ENCODE data around the gene SST.

SST gene

DNA sequence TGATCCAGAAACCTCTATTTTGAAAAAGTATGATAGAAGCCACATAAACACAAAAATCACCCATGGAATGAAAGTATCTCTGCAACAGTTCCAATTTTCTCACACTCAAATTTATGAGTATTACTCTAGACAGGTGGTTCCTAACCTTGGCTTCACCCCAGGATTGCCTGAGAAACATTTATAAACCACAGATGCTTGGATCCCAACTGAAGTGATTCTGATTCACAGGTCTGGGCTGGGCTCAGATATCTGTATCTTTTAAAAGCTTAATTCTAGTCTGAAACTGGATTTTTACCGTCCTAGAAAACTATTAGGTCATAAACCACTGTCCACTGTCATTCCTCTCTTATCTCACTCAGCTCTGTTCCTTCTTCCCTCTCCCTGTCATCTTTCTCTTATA, 7.4 kb upstream of the SST start:
- no peak overlapping the region for H3K4me3 ChIP-seq (ENCODE audit: low read depth, low read length)
- DNase-seq (ENCODE audit: low read depth): no peak
- no peak for TF ChIP-seq CTCF (IDR thresholded peaks at IDR 0.05; ENCODE audit: control insufficient read depth, extremely low read depth, insufficient read depth)

DNA sequence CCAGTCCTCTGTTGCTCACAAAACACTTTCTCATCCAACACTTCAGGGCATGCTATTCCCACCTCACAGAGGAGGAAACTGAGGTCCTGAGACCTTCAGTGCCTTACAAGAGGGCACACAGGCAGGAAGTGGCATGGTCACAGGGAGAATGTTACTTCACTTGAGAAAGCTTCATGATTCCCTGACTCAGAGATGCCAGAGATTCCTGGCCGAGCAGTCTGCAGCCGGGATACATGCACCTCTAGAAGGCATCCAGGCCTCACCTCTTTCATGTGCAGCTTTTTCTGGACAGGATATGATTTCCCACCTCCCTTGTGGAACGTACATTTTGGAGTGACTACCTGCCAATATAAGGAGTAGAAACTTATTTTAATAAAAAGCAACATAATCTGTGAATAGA, 2.8 kb upstream of the SST start:
- TF ChIP-seq CTCF (IDR thresholded peaks at IDR 0.05; ENCODE audit: control insufficient read depth, extremely low read depth, insufficient read depth): no peak
- no peak for DNase-seq (ENCODE audit: low read depth)
- H3K4me3 ChIP-seq (ENCODE audit: low read depth, low read length): no peak overlapping the region

DNA sequence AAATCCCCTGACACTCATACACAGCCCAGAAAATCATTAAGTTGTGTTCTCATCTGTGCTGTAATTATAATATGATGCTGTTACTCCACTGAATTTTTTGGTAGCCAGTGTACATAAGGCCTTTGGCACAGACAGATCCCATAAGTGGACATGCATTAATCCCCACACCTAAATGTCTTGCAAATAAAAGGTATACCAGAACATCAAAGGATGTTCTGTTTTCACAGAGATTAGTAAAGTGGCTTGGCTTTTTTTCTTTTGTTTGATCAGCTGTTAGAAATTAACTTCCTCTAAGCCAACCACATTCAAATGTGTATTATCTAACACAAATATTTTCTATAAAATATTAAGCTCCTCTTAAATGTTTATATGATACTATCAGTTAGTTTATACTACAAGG, 2.7 kb downstream of the SST start:
- TF ChIP-seq CTCF (IDR thresholded peaks at IDR 0.05; ENCODE audit: control insufficient read depth, extremely low read depth, insufficient read depth): no peak
- no peak overlapping the region for H3K4me3 ChIP-seq (ENCODE audit: low read depth, low read length)
- DNase-seq (ENCODE audit: low read depth): peak; percentile 17

GRCh38 chr3:187665764-187666402, 4.3 kb downstream of the SST start:
- H3K4me3 ChIP-seq (ENCODE audit: low read depth, low read length): no peak overlapping the region
- no peak for TF ChIP-seq CTCF (IDR thresholded peaks at IDR 0.05; ENCODE audit: control insufficient read depth, extremely low read depth, insufficient read depth)
- DNase-seq (ENCODE audit: low read depth): no peak

DNA sequence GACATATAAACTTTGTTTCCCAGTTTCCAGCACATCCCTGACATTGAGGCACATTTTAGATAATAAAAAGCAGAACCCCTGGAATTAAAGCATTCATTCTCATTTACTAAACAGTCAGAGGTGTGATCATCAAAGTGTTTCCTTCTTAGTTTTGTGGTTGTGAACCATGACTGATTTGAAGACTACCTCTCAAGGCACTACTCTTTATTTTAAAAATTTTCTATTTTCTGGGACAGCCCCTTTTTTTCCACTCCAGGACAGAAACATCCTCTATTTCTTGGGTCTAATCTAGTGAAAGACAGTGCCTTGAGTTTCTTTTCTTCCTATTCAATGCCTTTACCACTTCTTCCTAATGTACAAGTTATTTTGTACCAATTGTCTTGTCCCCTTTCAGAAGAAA, 5.2 kb downstream of the SST start:
- H3K4me3 ChIP-seq (ENCODE audit: low read depth, low read length): no peak overlapping the region
- TF ChIP-seq CTCF (IDR thresholded peaks at IDR 0.05; ENCODE audit: control insufficient read depth, extremely low read depth, insufficient read depth): no peak

GRCh38 chr3:187662848-187663409, 7.3 kb downstream of the SST start:
- no peak for DNase-seq (ENCODE audit: low read depth)
- H3K4me3 ChIP-seq (ENCODE audit: low read depth, low read length): no peak overlapping the region
- no peak for TF ChIP-seq CTCF (IDR thresholded peaks at IDR 0.05; ENCODE audit: control insufficient read depth, extremely low read depth, insufficient read depth)

More for the DNA sequence above, 5.2 kb downstream of the SST start:
- no peak for DNase-seq (ENCODE audit: low read depth)

DNA sequence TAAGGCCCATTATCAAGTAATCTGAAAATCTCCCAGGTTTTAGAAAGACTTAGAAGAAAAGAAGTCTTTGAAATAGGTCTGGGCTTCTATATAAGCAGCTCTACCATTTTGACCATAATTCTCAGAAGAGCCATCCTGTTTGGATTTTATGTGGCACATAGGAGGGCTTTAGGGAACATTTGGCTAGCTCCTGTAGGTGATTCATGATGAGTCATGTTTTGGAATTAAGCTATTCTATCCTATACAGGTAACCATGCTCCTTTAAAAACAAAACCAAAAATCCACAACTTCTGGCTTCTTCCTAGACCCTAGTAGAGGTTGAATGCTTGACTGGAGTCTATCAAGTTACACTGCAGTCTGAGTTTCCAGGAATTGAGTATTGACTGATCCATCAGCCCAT, 8.9 kb downstream of the SST start:
- no peak for DNase-seq (ENCODE audit: low read depth)
- no peak for TF ChIP-seq CTCF (IDR thresholded peaks at IDR 0.05; ENCODE audit: control insufficient read depth, extremely low read depth, insufficient read depth)
- H3K4me3 ChIP-seq (ENCODE audit: low read depth, low read length): no peak overlapping the region

All from LNCaP clone FGC (cell line).